COR-L47 (cell line): ENCODE results near the gene CAMK1G.
A peak's percentile ranks its signal among the peaks of the same experiment; 100 is the strongest.

ENCODE experiments used
- DNase-seq: peaks from one replicate; lab custom pipeline; 2025; lab: John Stamatoyannopoulos, UW

The CAMK1G gene

DNA sequence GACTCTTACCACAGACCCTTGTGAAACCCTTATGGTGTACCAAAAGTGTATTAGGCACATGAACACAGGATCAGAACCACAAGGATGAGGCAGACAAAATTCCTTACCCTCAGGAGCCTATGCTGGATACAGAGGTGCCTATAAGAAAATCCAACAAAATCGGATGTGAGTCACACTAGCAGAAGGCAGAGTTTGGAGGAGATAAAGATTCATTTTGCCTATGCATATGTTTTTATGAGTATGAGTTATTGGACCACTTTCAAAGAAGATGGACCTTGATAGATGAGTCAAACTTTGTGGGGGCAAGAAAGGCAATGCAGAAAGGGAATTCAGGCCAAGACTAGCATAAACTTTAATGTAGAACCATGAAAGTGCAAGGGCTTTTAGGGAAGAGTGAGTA is 17.0 kb downstream of the CAMK1G start:
- no peak for DNase-seq

DNA sequence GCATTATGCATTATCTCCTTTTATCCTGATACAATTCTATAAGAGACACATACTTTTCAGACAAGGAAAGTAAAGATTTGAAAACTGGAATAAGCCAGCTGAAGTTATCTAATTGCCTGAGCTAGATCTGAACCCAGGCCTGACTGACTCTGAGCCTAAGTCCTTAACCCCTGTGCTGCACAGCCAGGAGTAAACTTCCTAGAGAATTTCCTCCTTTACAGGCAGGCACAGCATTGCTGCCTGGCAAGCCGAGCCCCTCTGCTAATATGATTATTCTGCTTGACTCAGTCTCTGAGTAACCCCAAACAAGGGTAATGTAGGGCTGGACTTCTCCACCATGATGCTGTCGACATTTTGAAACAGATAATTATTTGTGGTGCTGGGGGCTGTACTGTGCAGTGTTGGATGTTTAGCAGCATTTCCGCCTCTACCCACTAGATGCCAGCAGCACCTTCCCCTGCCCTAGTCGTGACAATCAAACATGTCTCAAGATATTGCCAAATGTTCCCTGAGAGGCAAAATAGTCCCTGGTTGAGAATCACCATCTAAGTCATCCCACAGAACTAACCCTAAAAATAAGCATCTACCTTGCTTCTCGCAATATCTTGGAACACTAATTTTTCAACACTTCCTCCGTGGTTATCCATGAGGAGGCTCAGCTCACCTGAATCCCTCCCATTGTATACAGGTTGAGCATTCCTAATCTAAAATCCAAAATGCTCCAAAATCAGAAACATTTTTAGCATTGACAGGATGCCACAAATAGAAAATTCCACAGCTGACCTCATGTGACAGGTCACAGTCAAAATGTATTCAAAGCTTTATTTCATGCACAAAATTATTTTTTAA is 18.5 kb downstream of the CAMK1G start:
- DNase-seq: peak; percentile 43

DNA sequence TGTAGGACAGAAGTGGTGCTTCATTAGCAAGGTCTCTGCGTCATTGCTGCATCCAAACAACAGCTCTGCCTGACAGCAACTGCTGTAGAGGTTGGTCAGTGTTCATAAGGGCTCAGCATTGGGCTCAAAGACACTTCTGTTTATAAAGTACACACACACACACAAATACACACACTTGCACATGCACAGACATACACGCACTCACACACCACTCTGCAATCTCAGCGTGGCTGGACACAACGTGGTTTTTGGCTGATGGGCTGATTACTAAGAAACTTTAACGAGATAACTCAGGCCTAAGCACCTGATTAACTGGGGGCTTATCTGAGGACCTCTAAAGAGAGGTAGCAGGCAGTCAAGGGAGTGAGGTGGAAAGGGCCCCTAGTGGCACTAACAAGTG is 20.4 kb downstream of the CAMK1G start:
- DNase-seq: no peak

DNA sequence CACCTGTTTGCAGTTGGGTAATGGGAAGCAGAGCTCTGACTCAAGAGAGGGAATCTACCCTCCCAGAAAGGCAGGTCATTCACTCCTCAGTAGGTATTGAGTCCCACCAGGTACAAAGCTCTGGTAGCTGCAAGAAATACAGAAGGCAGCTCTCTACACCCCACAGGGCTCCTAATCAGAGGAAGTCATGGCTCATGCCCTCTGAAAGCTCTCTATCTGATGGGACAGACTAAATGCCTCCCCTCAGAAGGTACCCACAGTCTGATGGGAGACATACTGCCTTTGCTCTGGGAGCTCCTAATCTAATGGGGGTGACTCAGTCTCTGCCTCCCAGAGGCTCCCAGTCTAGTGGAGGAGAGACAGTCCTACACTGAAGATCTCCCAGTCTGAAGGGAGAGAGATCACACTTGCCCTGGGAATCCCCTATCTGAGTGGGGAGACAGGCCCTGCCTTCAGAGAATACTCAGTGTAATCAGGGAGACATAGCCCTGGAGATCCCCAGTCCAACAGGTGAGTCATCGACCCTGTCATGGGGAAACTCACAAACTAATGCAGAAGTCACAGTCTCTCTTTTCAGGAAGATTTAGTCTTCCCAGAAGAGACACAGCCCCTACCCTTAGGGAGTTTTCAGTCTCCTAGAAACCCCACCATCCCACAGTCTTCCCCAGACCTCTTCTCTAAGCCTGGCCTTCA is 23.7 kb downstream of the CAMK1G start:
- no peak for DNase-seq

DNA sequence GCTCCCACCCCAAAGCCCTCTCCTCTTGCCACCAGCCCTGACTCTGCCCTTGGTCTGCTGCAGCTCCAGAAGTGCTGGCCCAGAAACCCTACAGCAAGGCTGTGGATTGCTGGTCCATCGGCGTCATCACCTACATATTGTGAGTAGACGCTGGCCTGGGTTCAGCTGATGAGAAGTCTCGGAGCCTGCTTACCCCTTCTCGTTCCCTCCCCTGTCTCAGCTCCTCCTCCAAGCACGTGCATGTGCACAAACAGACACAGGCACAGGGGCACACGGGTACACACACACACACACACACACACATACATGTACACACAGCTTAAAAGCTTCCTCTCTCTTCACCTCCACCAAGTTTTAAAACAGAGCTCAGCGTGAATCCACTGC is 24.3 kb downstream of the CAMK1G start:
- DNase-seq: no peak

DNA sequence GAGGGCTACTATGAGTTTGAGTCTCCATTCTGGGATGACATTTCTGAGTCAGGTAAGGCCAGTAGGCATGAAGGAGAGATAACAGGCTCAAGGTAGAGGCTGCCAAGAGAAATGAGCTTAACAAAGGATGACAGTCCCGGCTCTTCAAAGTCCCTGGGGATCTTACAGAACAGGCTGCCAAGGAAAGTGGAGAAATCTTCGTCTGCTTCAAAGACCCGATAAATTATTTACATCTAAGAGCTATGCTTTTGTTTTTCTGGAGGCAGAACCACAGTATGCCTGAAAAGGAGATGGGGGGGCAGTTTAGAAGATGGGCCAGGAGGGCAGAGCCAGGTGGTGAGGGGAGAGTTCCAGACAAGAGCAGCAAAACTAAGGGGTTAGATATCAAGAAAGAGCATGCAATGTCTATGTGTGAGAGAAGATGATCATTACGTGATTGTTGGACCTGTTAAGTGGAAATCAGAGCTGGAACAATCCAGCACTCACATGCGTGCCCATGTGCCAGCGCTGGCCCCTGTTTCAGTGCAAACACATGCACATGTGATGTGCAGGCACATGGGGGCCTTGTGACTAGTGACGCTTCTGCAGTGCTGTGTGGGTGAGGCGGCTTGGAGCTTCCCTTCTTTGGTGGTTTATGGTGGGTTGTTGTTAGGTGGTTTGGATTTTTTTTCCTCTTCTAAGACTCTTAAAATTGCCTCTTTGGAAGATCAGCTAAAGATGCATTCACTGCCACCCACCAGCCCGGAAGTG is 25.7 kb downstream of the CAMK1G start:
- no peak for DNase-seq

DNA sequence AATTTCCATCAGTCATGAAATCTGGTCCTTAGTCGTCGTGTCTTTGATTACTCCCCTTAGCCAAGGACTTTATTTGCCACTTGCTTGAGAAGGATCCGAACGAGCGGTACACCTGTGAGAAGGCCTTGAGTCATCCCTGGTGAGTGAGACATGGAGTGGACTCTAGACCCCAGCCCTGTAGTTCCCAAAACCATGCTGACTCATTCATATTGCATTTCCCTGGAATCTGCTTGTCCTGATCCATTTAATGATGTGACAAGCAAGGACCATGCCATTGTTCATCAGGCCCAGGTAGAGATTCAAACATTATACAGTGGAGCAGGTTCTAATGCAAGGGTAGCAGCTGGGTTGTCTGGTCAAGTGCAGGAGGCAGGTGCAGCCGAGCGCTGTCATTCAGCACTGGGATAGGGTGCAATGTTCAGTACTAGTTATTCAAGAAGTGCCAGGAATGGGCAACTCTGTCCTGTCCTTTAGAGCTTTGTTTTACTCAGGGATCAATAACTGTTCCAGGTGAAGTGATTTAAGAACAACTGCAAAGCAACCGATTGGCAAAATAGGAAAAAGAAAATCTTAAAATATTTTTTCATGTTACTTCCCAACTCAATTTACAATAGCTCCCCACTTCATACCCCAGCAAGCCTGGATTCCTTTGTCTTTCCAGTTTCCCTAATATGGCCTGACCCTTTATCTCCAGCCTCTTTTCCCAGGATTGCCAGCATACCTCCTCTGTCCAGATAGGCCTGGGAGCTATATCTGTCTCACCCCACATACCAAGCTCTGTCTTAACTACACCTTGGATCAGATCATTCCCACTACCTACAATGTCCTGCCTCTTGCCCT is 26.5 kb downstream of the CAMK1G start:
- DNase-seq: no peak

DNA sequence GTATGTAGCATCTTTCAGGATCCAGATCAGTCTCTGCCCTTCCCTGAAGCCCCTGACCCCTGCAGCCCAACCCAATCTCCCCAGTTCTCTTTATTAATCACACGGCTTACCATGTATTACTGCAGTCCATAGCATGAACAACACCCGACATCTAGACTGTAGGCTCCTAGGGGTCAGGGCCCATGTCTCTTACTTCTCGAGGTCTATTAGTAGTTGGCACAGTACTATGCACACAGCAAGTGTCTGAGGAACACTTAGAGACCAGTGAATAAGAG is 27.1 kb downstream of the CAMK1G start:
- DNase-seq: no peak

DNA sequence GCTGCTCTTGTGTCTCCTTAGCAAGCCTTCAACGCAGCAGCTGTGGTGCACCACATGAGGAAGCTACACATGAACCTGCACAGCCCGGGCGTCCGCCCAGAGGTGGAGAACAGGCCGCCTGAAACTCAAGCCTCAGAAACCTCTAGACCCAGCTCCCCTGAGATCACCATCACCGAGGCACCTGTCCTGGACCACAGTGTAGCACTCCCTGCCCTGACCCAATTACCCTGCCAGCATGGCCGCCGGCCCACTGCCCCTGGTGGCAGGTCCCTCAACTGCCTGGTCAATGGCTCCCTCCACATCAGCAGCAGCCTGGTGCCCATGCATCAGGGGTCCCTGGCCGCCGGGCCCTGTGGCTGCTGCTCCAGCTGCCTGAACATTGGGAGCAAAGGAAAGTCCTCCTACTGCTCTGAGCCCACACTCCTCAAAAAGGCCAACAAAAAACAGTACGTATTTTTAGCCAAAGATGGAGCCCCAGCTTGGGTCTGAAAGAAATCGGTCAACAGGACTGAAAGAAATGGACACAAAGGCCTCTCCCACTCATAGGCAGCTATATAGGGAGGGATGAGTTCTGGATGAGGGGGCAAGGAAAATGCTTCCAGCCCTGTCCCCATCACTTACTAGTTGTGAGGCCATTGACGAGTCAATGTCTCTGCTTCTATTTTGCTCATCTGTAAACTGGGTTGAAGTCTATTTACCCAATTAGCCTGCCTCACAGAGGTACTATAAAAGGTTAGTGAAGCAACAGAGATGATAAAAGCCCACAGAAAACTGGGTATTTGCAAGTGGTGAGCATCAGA is 28.5 kb downstream of the CAMK1G start:
- no peak for DNase-seq

DNA sequence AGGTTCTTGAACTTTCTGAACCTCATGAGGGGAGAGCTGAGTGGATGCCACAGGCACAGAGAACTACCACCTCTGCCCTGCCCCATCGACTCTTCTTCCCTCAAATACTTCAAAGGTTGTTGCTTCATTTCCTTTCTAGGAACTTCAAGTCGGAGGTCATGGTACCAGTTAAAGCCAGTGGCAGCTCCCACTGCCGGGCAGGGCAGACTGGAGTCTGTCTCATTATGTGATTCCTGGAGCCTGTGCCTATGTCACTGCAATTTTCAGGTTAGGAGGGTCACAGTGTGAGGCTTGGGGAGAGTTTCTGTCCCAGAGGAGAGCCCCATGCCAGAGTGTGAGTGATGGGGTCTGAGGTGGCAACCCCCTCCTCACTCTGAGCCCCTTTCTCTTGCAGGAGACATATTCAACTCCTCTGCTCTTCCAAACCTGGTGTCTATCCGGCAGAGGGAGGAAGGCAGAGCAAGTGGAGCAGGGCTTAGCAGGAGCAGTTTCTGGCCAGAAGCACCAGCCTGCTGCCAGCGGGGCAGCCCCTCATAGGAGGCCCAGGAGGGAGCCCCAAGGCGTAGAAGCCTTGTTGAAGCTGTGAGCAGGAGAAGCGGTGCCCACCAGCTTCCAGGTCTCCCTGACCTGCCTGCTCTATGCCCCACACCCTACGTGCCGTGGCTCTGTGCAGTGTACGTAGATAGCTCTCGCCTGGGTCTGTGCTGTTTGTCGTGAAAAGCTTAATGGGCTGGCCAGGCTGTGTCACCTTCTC is 29.3 kb downstream of the CAMK1G start:
- no peak for DNase-seq

DNA sequence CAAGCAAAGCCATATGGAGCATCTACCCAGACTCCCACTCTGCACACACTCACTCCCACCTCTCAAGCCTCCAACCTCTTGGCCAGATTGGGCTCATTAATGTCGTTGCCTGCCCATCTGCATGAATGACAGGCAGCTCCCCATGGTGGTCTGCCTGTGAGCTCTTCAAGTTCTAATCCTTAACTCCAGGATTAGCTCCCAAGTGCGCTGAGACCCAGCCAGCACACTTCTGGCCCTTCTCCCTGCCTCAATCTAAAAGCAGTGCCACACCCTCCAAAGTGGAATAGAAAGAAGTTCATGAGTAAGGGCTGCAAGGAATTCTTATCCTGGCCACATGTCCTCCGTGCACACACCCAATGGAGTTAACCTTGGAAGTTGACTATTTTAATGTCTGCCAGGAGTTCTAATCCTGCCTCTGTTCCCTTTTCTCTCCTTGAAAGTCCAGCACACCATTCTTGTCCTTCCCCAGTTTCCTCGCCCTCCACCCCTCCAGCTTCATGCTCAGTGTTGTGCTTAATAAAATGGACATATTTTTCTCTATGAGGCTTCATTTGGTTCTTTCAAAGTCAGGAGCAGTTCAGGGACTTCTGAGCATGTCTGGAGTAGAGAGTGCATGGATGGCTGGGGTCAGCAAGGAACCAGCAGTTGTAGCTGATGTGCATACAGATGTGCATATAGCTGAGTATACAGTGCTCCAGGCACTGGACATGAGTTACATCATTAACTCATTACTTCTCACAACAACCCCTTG is 30.1 kb downstream of the CAMK1G start:
- no peak for DNase-seq

DNA sequence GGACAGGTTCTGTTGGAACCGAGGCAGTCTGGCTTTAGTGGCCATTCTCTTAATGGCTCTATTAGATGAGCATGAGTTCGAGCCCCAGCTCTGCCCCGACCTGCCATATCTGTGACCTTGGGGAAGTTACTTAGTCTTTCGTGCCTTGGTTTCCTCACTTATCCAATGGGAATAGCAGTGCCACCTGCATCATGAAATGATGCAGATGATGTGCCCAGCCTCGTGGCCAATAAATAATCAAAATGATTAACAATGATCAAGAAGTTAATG is 30.6 kb downstream of the CAMK1G start:
- DNase-seq: no peak

DNA sequence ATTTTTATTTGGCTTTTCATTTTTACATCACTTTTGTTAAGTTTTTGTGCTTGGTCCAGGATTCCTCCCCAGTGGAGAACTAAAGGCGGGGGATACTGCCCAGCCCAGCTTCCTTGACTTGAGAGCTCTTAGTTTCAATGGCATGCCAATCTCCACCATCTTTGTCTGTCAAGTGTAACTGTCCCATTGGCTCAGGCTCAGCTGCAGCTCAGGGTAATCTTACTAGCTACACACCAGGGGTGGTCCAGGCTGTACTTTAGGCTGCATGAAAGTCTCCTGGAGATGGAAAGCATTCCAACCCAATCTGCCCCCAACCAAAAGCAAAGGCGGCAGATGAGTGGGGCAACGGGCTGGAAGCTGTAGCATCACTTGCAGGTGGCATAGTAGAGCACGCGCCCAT is 31.4 kb downstream of the CAMK1G start:
- DNase-seq: no peak

DNA sequence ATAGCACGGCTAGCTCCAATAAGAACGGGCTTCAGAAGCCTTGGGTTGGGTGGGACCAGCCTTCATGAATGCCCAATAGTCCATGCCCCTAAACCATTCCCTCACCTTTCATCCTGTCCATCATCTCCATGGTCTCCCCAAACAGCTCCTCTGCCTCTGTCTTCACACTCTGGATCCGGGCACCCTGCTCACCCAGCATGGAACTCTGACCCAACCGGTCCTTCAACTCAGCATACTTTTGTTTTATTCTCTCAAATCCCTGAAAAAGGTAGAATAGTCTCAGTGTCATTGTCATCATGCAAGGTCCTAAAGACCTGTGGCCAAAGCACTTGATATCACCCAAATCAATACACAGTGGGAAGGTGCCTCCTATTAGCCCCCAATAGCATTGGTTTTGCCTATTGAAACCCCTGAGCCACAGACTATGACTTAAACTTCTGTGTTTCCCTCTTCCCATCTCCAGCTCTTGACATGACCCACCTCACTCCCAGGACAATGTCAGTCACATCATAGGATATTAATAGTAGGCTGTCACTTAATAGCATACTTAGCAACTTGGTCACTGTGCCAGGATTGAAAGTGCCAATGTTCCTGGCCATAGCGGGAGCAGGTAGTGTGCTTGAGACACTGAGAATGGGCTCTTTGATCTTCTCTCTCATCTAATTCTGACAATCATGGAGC is 33.0 kb downstream of the CAMK1G start:
- no peak for DNase-seq

DNA sequence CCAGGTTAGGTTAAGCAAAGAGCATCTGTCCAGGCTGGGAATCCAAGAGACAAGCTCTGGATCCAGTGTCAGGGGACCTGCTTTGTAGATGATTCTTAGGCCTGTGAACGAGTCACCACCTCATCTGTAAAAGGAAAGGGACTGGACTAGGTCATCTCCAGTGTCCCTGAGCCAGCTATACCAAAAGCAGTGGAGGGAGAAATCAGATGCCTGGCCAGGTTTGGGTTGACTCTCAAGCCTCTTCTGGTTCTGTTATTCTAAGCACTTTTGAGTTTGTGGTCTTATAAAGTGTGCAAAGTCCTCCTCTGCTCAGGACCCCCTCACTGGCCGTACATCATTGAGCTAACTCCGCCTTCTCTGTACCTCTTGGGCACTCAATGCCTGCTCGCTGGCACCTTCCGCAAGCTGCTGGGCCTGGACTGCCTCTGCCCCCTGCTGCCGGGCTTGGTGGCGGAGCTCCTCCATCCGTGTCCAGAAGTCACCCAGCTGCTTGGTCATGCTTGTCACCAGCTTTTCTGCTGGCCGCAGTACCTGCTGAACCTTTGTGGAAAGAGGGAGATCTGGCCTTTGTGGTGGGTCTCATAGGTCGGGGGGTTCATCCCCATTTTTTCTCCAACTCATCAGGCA is 33.6 kb downstream of the CAMK1G start:
- DNase-seq: no peak

DNA sequence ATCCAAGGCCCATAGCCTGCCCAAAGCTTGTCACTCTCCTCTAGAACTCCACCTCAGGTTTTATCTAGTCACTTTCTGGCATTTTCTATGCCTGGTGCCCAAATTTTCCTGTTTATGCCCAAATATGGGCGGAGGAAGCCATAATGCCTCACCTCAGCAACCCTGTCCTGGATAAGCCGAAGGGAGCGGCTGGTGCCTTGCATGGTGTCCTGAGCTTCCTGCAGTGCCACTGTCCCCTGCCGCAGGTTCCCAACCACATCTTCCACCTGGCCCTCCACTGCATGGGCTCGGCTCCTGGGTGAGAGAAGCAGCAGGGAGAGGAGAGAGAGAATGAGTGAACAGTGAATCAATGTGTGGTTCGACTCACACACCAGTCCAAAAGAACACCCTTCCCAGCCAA is 34.2 kb downstream of the CAMK1G start:
- DNase-seq: no peak

DNA sequence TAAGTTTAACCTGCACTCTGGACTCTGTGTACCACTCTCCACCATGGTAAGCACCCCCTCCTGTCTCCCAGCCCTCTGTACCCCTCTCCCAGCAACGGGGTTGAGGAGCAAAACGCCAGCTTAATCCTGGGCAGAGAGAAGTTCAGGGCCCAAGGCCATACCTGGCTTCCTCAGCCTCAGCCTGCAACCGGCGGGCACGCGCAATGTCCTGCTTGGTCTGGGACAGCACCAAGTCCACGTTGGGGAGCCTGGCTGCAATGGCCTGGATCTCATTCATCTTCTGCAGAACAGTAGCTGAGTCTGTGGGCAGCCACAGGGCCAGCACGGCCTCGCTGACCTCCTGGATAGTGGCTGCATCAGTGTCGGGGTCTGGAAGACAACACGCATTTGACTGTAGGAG is 34.8 kb downstream of the CAMK1G start:
- no peak for DNase-seq

DNA sequence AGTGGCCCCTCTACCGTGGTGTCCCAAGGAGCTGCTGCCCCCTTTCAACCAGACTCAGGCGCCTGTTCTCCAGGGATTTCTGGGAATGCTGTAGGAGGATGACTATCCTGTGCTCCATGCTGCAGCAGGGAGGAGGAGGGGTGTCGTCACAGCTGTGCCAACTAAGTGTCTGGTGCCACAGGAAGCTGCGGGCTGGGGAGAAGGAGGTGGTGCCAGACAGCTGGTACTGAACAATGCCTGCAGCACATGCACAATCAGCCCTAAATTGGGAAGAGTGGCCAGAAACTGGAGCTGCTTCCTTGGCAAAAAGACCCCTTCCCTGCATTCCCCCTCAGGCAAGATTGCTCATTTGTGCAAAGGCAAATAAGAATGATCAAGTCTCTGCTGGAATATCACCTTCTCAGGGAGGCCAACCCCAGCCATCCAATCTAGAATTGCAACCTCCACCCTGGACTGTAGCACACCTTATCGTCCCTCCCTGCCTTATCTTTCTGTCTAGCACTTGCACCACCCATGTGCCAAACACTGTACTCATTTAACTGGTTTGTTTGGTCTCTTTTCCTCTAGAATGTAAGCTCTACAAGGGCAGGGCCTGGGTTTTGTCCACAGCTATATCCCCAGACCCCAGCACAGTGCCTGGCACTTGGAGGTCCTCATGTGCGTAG is 35.4 kb downstream of the CAMK1G start:
- peak; percentile 69 for DNase-seq
